K562 (cell line): ENCODE data around the gene CDC42SE2. TPM values are rescaled to one million over a fixed set of nuclear protein-coding genes. Genes with fewer than 3 reads are reported as not detected.

Experiments
- ATAC-seq: fragments of 200-7000 bp; cut with Tn5 transposase; 3 replicates; pipeline ENCODE4 v1.9.1; 2020; ENCODE audit warnings: moderate library complexity
- BruUV-seq: library from RNA; stranded (reverse); fragments of 400-500 nt; replicated peaks from 2 replicates; lab custom pipeline; 2021; lab: Mats Ljungman, UMichigan
- CTCF ChIA-PET: fragments of 300-600 bp; formaldehyde crosslinking; extraction: SDS; loops from one replicate; lab custom pipeline; 2021; ENCODE audit warnings: low intra/inter-chr PET ratio; lab: Yijun Ruan, JAX
- POLR2A ChIA-PET: fragments of 300-600, 350-650 bp; sonication (Branson Sonifier 250); formaldehyde crosslinking; extraction: SDS; loops from one replicate; lab custom pipeline; 2021; ENCODE audit warnings: antibody characterized with exemption, inconsistent platforms; lab: Yijun Ruan, JAX
- DNase-seq, 4 experiments: peaks; one replicate each; pipeline versions ENCODE4 v3.0.0 to v3.0.0-alpha.2; 2011 to 2018; ENCODE audit warnings: low spot score in 3 of 4, mixed read lengths in 3 of 4; ENCODE audit errors: extremely low read depth in 1 of 4
- FAIRE-seq: peaks from 2 replicates; lab custom pipeline; 2011; peaks lifted over from hg19 to GRCh38; lab: Jason Lieb, UNC
- H2AFZ ChIP-seq: 2 replicates; pipeline ENCODE4 v1.6.0; 2011; ENCODE audit warnings: low read depth, low read length, control low read depth, inconsistent platforms
- H3K27ac ChIP-seq: fragments of 200-600 bp; 3 replicates; pipeline ENCODE4 v1.8.0; 2011; ENCODE audit warnings: low read depth, mild to moderate bottlenecking, control low read depth, inconsistent platforms, low read length, moderate library complexity, mixed read lengths; ENCODE audit errors: extremely low read depth
- H3K27me3 ChIP-seq, 2 experiments: fragments of 300-600 bp in 1 of 2; 2 replicates in 1 of 2; 3 replicates in 1 of 2; pipeline versions ENCODE4 v1.6.0 to v1.8.0; 2011; ENCODE audit warnings: inconsistent platforms in 2 of 2, low read length in 2 of 2, mild to moderate bottlenecking in 1 of 2, mixed read lengths in 1 of 2, moderate library complexity in 1 of 2; ENCODE audit not compliant: control insufficient read depth in 2 of 2, insufficient read depth in 2 of 2
- H3K36me3 ChIP-seq: fragments of 300-600 bp; 3 replicates; pipeline ENCODE4 v1.8.0; 2011; ENCODE audit warnings: mild to moderate bottlenecking, low read length, inconsistent platforms; ENCODE audit not compliant: control insufficient read depth, insufficient read depth
- H3K4me1 ChIP-seq, 2 experiments: fragments of 200-600 bp in 1 of 2; replicated peaks in 1 of 2; 2 replicates in 1 of 2; 3 replicates in 1 of 2; pipeline versions ENCODE4 v1.5.1 to v1.8.0; 2011; ENCODE audit warnings: inconsistent platforms in 2 of 2, low read length in 2 of 2, mild to moderate bottlenecking in 1 of 2, mixed read lengths in 1 of 2, moderate library complexity in 1 of 2; ENCODE audit not compliant: control insufficient read depth in 2 of 2, insufficient read depth in 2 of 2
- H3K4me2 ChIP-seq: 2 replicates; pipeline ENCODE4 v1.6.1; 2011; ENCODE audit warnings: low read length, control low read depth, inconsistent platforms, mixed read lengths; ENCODE audit not compliant: insufficient read depth
- H3K4me3 ChIP-seq: fragments of 200-600 bp; sonication (generic), shearing (Covaris generic); 2 replicates; pipeline ENCODE4 v1.5.1; 2016; ENCODE audit warnings: control low read depth, inconsistent platforms
- H3K79me2 ChIP-seq: fragments of 200-600 bp; 3 replicates; pipeline ENCODE4 v1.8.0; 2011; ENCODE audit warnings: low read length, inconsistent platforms; ENCODE audit not compliant: control insufficient read depth, insufficient read depth
- H3K9ac ChIP-seq, 2 experiments: 2 replicates each; pipeline versions ENCODE4 v1.6.0 to v1.6.1; 2011; ENCODE audit warnings: low read depth in 2 of 2, low read length in 2 of 2, control low read depth in 1 of 2, inconsistent platforms in 1 of 2, mild to moderate bottlenecking in 1 of 2, mixed read lengths in 1 of 2; ENCODE audit not compliant: insufficient read depth in 1 of 2
- H3K9me1 ChIP-seq: one replicate; pipeline ENCODE4 v1.6.0; 2011; ENCODE audit warnings: inconsistent platforms, mild to moderate bottlenecking, low read length, moderate library complexity; ENCODE audit not compliant: control insufficient read depth, insufficient read depth
- H3K9me3 ChIP-seq: replicated peaks from 2 replicates; pipeline ENCODE4 v1.5.1; 2011; ENCODE audit warnings: low read depth, low read length, inconsistent platforms; ENCODE audit not compliant: control insufficient read depth, insufficient read depth
- H4K20me1 ChIP-seq: replicated peaks from 2 replicates; pipeline ENCODE4 v1.6.1; 2011; ENCODE audit warnings: low read length, inconsistent platforms, mixed read lengths; ENCODE audit not compliant: control insufficient read depth, insufficient read depth
- ARID1B ChIP-seq: fragments of 450-650 bp; IDR thresholded peaks from 2 replicates; pipeline ENCODE4 v1.6.1; 2016; ENCODE audit warnings: antibody characterized with exemption, mild to moderate bottlenecking, inconsistent platforms
- ARID3A ChIP-seq: IDR thresholded peaks from 2 replicates; pipeline ENCODE4 v1.6.1; 2012; ENCODE audit warnings: low read depth, low read length, improper control_type of control experiment, borderline replicate concordance
- CBFA2T3 ChIP-seq: fragments of 450-650 bp; IDR thresholded peaks from 2 replicates; pipeline ENCODE4 v1.6.1; 2017
- CEBPG ChIP-seq, 3 experiments: fragments of 200-800 bp in 1 of 3; sonication (Bioruptor generic) in 1 of 3; sonication (generic) in 1 of 3; formaldehyde crosslinking in 1 of 3; IDR thresholded peaks in 2 of 3; conservative IDR thresholded peaks in 1 of 3; 2 replicates each; pipeline versions ENCODE4 v1.6.1 to v1.8.0; 2016 to 2022; ENCODE audit warnings: missing compliant biosample characterization in 2 of 3, missing genetic modification characterization in 2 of 3, mild to moderate bottlenecking in 1 of 3, missing genetic modification reagents in 1 of 3
- DPF2 ChIP-seq: fragments of 450-650 bp; IDR thresholded peaks from 2 replicates; pipeline ENCODE4 v1.6.1; 2016
- FOSL1 ChIP-seq: fragments of 200-800 bp; sonication (Bioruptor generic); conservative IDR thresholded peaks from 2 replicates; pipeline ENCODE4 v1.6.1; 2016; ENCODE audit warnings: missing genetic modification characterization, missing compliant biosample characterization
- GTF2B ChIP-seq: IDR thresholded peaks from 2 replicates; pipeline ENCODE4 v1.6.1; 2011; ENCODE audit not compliant: insufficient read length; ENCODE audit errors: extremely low read depth
- IFI16 ChIP-seq: fragments of 250-450 bp; sonication (Bioruptor Pico); IDR thresholded peaks from 2 replicates; pipeline ENCODE4 v2.1.2; 2022; ENCODE audit warnings: mild to moderate bottlenecking, inconsistent platforms
- JUN ChIP-seq, 2 experiments: sonication (generic) in 1 of 2; formaldehyde crosslinking in 1 of 2; IDR thresholded peaks; 2 replicates each; pipeline versions ENCODE4 v1.6.1 to v1.8.0; 2012 to 2022; ENCODE audit warnings: borderline replicate concordance in 2 of 2, mild to moderate bottlenecking in 2 of 2, improper control_type of control experiment in 1 of 2, low read depth in 1 of 2, low read length in 1 of 2, missing genetic modification reagents in 1 of 2
- JUND ChIP-seq, 2 experiments: IDR thresholded peaks; 2 replicates in 1 of 2; 3 replicates in 1 of 2; pipeline ENCODE4 v1.6.1; 2011; ENCODE audit warnings: borderline replicate concordance in 2 of 2, low read depth in 2 of 2, low read length in 2 of 2, improper control_type of control experiment in 1 of 2, missing biosample characterization in 1 of 2, missing genetic modification characterization in 1 of 2, missing genetic modification reagents in 1 of 2
- MCM7 ChIP-seq, 2 experiments: fragments of 450-650 bp; IDR thresholded peaks; 2 replicates each; pipeline ENCODE4 v1.6.1; 2016 to 2018
- MEF2D ChIP-seq: conservative IDR thresholded peaks from 2 replicates; pipeline ENCODE4 v1.6.1; 2016; ENCODE audit warnings: low read depth, missing genetic modification characterization, missing compliant biosample characterization
- MTA2 ChIP-seq: fragments of 450-650 bp; IDR thresholded peaks from 2 replicates; pipeline ENCODE4 v1.6.1; 2016; ENCODE audit warnings: low read depth
- RCOR1 ChIP-seq, 2 experiments: IDR thresholded peaks; 2 replicates each; pipeline ENCODE4 v1.6.1; 2012; ENCODE audit warnings: low read depth in 2 of 2, low read length in 2 of 2, borderline replicate concordance in 1 of 2, improper control_type of control experiment in 1 of 2
- SOX6 ChIP-seq: fragments of 450-650 bp; IDR thresholded peaks from 2 replicates; pipeline ENCODE4 v1.6.1; 2014; ENCODE audit warnings: mild to moderate bottlenecking
- SRSF1 ChIP-seq: fragments of 200-400 bp; formaldehyde crosslinking; IDR thresholded peaks from 2 replicates; pipeline ENCODE4 v1.6.1; 2017; ENCODE audit warnings: mild to moderate bottlenecking, low read depth, low read length, moderate library complexity
- TCF3 ChIP-seq: sonication (generic); formaldehyde crosslinking; IDR thresholded peaks from 2 replicates; pipeline ENCODE4 v1.4.0; 2020; ENCODE audit warnings: mild to moderate bottlenecking, missing genetic modification reagents
- ZNF121 ChIP-seq: sonication (generic); formaldehyde crosslinking; conservative IDR thresholded peaks from 2 replicates; pipeline ENCODE4 v1.8.0; 2022; ENCODE audit warnings: missing genetic modification reagents
- ZNF766 ChIP-seq: fragments of 200-800 bp; sonication (Bioruptor generic); conservative IDR thresholded peaks from 2 replicates; pipeline ENCODE4 v1.6.1; 2016; ENCODE audit warnings: missing genetic modification characterization, missing compliant biosample characterization
- ZNF77 ChIP-seq: fragments of 250-450 bp; sonication (Bioruptor Pico); IDR thresholded peaks from 2 replicates; pipeline ENCODE4 v1.5.0; 2020
- ZNF830 ChIP-seq: fragments of 250-450 bp; sonication (Bioruptor Pico); IDR thresholded peaks from 2 replicates; pipeline ENCODE4 v1.5.0; 2021; ENCODE audit warnings: mild to moderate bottlenecking
- WGBS: fragments of 100-300 bp; shearing (Covaris generic); methylation state at CpG from one replicate; pipeline ENCODE4 v1.1.6; 2016; ENCODE audit warnings: low coverage, mixed read lengths; ENCODE audit not compliant: insufficient coverage; ENCODE audit errors: missing lambda C conversion rate; 5-methylcytosine and 5-hydroxymethylcytosine counted together
- in situ Hi-C: fragments of 300-500 bp; cut with MboI; formaldehyde crosslinking; loops from 4 replicates; pipeline ENCODE4 v1.15.0; 2018; ENCODE audit warnings: inconsistent platforms, mixed read lengths
- intact Hi-C: fragments of 100-400 bp; cut with micrococcal nuclease; formaldehyde crosslinking; loops from 2 replicates; pipeline ENCODE4 v1.14.2; 2022
- polyA plus RNA-seq, 8 experiments: library from polyadenylated mRNA; depleted of rRNA in 4 of 8; stranded (reverse) in 5 of 8; unstranded in 3 of 8; fragments of >200 nt; fragmentation: Nextera tagmentation in 2 of 8; fragmentation: Illumina TruSeq in 1 of 8; extraction: Ambion mirVana in 2 of 8; extraction: Trizol in 1 of 8; gene quantifications; 2 replicates each; pipeline versions ENCODE4 v1.2.1 to v1.2.3, GENCODE V29; 2011 to 2014; ENCODE audit warnings: inconsistent platforms in 1 of 8, missing spikeins in 1 of 8
- total RNA-seq, 7 experiments: library from RNA; depleted of rRNA in 6 of 7; stranded (reverse); fragments of >200 nt in 6 of 7; fragmentation: Illumina TruSeq in 2 of 7; extraction: Trizol in 2 of 7; gene quantifications; 2 replicates each; pipeline versions ENCODE4 v1.2.1 to v1.2.3, GENCODE V29; 2011 to 2021; ENCODE audit warnings: low replicate concordance in 1 of 7

The CDC42SE2 gene
- total and polyA plus RNA-seq, 9 of the 15 experiments (the other 6 are each of a cell fraction or from before 2014, with no cell fraction given): 24.8 to 44.3 (median 32.7) TPM

- H3K4me2 ChIP-seq: no peak overlapping the region
- DNase-seq (peak in 1 of 4 experiments; percentile 12), ATAC-seq (peak; percentile 73), FAIRE-seq (no peak)
- ChIA-PET POLR2A (no interaction called here), CTCF (no interaction called here)
- in situ Hi-C loops (no loop called here), intact Hi-C loops (no loop called here)
- no peaks in the 10 kb centered on the region for H4K20me1 ChIP-seq
- no peak overlapping the region for H3K27ac ChIP-seq
- H3K36me3 ChIP-seq: no peaks in the 10 kb centered on the region
- H3K4me3 ChIP-seq: no peak overlapping the region
- peaks cover 48% of the 10 kb centered on the region for H3K79me2 ChIP-seq
- no peaks in the 10 kb centered on the region for H3K9me3 ChIP-seq
- H2AFZ ChIP-seq: no peak overlapping the region
- peaks cover 0 to 10% of the 10 kb centered on the region in 2 experiments; a peak in 4 of 5 replicates for H3K4me1 ChIP-seq
- no peak overlapping the region for H3K9ac ChIP-seq
- H3K9me1 ChIP-seq: no peaks in the 10 kb centered on the region
- BruUV-seq: no TSS peak
- H3K27me3 ChIP-seq: no peaks in the 10 kb centered on the region
- 5% methylated on average over 2 of the region's 2 CpGs for WGBS
- TF ChIP-seq SOX6 (peak; percentile 37; the same call in 1 of the 2 replicates), JUN (IDR thresholded peaks at IDR 0.05; ENCODE audit: borderline replicate concordance, low read depth, low read length) (0 out of 2 replicates have a peak, but pooled peaks have one; percentile 6), JUN (CRISPR knock-in tag; IDR thresholded peaks at IDR 0.05; ENCODE audit: borderline replicate concordance) (no peak), GTF2B (no peak), ZNF830 (CRISPR knock-in tag) (no peak), ZNF77 (CRISPR knock-in tag) (no peak), JUND (IDR thresholded peaks at IDR 0.05; ENCODE audit: borderline replicate concordance, low read depth, low read length) (0 out of 2 replicates have a peak, but pooled peaks have one; percentile 24), JUND (tag; IDR thresholded peaks at IDR 0.05; ENCODE audit: borderline replicate concordance, low read depth, low read length) (no peak), CBFA2T3 (peak; percentile 68), RCOR1 (IDR thresholded peaks at IDR 0.05; ENCODE audit: borderline replicate concordance in 1 of 2, low read depth in 2 of 2, low read length in 2 of 2) (0 out of 4 replicates have a peak, but pooled peaks of 1 of the 2 experiments have one; percentile 7), ZNF766 (CRISPR knock-in tag) (no peak), TCF3 (CRISPR knock-in tag) (peak; percentile 69), ARID3A (no peak), MEF2D (tag) (0 out of 2 replicates have a peak, but pooled peaks have one; percentile 60), MTA2 (peak; percentile 52; the same call in 1 of the 2 replicates), MCM7 (IDR thresholded peaks at IDR 0.05) (no peak), SRSF1 (no peak), DPF2 (peak; percentile 43; the same call in 1 of the 2 replicates), IFI16 (CRISPR knock-in tag) (no peak), CEBPG (CRISPR knock-in tag; IDR thresholded peaks at IDR 0.05) (peak; percentile 53; the same call in 1 of the 2 replicates), CEBPG (tag; conservative IDR thresholded peaks at IDR 0.05 in 1 of 2, IDR thresholded peaks at IDR 0.05 in 1 of 2) (peak; percentile 69 to 72), FOSL1 (tag) (peak; percentile 79), ARID1B (peak; percentile 75), ZNF121 (no peak)
Observed at GRCh38 chr5:131305906-131306305, 42.1 kb downstream of the CDC42SE2 start.
